HuH-7.5 (cell line): ENCODE results near the gene LIMS2.
A peak's percentile ranks its signal among the peaks of the same experiment; 100 is the strongest.

ENCODE experiments used
- DNase-seq: peaks from one replicate; pipeline ENCODE4 v3.0.0; 2011; ENCODE audit warnings: low spot score

LIMS2 gene

DNA sequence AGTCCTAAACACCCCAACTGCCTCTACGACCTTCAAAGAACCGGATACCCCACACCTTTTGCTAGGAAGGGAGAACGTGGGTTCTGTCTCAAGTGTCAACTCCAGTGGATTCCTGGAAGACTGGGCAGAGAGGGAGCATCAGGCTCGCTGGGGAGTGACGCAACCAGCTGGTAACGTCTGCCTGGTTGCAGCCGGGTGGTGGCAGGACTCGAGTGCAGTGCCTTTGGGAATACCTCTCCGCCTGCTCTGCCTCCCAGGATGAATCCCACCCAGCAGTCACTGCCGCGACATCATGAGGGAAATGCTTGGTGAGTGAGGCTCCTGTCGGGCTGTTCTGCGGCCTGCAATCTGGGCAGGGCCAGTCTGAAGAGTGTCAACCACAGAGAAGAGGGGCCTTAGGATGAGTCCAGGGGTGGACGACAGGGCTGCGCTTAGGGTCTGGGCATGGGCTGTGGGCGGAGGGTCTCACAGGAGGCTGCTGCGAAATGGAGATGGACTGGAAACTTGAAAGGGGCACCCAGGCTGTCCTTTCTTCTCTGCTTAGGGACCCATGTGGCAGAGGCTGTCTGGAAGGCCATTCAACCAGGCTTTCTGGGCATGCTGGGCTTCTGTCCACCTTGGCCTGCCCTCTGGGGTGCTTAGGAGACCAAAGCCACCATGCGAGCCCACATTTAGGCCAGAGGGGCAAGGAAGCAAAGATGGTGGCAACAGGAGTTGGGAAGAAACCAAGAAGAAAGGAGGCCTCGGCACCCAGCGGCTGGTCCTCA lies 16.5 kb downstream of the LIMS2 start:
- DNase-seq, result no peak

DNA sequence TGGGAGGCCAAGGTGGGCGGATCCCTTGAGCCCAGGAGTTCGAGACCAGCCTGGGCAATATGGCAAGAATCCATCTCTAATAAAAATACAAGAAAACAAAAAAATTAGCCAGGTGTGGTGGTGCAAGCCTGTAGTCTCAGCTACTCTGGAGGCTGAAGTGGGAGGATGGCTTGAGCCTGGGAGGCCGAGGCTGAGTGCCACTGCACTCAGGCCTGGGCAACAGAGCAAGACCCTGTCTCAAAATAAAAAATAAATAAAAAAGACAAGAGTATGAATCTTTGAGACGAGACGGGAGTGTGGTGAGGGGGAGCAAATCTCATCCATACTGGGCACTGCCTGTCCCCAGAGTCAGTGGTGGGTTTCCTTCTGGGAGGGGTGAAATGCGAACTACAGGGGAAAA lies 17.2 kb downstream of the LIMS2 start:
- DNase-seq, result no peak

DNA sequence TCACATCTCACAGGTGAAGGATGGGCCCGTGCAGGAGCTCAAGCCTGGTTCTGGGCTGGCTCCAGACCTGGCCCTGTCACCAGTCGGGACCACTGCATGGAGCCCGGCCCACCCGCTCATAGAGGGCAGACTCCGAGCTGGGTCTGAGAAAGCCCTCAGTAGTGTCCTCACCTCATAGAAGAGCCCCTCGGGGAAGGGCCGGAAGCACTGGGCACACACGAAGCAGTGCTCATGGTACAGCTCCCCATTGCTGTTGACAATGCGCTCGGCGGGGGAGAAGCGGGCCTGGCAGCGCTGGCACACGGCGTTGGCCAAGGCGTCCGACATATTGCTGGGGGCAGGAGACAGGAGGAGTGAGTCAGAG lies 18.1 kb downstream of the LIMS2 start:
- DNase-seq, result no peak

DNA sequence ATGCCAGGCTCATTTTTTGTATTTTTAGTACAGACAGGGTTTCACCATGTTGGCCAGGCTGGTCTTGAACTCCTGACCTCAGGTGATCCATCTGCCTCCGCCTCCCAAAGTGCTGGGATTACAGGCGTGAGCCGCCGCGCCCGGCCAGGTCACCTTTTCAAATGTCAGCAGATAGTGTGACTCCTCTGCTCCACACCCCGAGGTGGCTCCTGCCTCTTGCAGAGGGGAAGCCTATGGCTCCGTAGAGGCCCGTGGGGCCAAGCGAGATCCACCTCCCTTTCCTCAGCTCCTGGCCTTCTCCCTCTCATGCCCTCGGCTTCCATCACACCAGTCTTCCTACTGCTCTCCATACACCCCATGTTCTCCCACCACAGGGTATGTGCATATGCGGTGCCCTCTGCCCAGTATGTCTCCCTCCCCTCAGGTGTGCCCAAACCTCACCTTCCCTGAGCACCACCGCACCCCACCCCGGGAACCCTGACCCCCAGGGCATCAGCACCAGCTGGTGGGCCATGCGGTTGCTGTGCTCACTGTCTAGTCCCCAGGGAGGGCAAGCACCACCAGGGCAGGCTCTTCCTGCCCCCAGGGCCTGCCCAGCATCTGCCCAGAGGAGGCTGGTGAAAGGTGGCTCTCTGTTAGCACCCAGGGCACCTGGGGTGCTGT lies 18.6 kb downstream of the LIMS2 start:
- no peak for DNase-seq

DNA sequence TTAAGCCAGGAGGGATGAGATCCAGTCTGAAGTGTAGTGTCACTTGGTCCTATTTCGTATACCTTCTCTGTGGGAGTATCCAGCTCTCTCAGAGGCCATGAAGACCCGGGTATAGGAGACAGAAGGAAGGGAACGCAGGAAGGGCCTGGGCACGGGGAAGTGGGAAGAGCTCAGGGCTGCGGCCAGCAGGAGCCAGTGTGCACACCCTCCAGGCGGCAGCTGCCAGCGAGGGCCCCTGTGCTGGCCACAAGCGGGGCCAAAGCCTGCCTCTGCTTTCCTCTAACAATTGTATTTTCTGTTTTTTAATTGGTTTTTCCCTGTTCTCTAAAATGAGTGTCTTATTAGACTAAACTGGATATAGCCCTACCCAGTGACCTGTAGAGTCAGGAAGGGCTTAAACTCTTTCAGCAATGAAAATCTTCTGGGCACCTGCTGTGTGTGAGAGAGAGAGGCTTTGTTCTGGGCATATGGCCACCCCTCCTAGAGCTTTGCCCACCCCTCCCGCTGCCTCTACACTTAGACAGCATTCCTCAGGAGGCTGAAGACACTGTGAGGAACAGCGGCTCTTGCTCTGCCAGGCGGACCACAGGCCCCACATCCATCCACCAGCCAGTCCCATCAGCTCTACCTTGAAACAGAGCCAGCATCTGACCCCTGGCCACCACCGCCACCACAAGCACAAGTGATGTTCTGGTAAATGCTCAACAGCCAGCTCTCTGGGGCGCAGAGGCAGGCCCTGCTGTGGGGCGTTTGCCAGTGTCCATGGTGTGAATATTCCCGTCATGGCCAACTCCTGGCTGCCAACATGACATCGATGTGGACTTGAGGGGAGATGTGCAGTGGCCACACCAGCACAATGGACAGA lies 19.9 kb downstream of the LIMS2 start:
- no peak for DNase-seq

DNA sequence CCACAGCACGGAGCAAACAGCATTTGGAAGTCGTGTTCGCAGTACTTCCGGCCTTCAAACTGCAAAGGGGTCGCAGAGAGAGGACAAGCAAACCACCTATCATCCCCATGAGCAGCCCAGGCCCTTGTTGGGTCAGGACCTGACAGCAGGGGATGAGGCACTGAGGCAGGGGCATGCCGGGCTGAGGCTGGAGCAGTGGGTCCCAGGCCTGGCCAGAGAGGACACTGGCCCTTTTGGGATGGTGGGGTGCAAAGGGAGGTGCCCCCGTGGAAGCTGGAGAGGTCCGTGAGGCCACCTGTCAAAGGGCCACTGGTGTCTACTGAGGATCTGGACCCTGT lies 20.5 kb downstream of the LIMS2 start:
- no peak for DNase-seq

DNA sequence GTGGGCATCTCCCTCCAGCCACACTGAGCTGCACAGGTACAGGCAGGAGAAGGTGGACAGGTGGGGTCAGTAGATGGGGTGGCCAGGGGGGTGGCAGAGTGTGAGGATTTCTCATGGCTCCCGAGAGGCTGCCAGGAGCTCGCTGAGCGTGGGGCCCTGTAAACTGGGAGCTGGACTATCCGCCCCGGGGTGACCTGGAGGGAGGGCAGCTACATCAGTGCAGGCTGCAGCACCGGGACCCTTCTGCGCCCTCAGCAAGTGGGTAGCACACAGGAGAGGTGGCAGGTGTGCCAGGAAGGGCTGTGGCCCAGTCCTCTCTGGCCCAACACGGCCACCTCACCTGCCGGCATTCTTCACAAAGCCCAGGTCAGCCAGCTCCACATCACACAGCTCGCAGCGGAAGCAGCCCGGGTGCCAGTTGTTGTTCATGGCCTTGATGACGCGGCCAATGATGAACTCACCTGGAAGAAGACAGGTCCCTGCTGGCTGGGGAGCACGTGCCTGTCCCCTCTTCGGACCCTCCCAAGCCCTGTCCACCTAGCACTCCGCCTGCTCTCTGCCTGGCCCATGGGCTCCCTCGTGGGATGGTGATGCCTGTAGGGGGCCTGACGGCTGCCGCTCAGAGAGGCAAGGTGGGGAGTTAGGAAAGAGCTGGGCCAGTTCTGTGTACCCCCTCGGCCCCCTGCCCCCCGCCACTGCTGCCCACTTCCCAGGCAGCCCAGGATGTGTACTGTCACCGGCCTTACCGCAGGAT lies 21.1 kb downstream of the LIMS2 start:
- DNase-seq, result no peak

DNA sequence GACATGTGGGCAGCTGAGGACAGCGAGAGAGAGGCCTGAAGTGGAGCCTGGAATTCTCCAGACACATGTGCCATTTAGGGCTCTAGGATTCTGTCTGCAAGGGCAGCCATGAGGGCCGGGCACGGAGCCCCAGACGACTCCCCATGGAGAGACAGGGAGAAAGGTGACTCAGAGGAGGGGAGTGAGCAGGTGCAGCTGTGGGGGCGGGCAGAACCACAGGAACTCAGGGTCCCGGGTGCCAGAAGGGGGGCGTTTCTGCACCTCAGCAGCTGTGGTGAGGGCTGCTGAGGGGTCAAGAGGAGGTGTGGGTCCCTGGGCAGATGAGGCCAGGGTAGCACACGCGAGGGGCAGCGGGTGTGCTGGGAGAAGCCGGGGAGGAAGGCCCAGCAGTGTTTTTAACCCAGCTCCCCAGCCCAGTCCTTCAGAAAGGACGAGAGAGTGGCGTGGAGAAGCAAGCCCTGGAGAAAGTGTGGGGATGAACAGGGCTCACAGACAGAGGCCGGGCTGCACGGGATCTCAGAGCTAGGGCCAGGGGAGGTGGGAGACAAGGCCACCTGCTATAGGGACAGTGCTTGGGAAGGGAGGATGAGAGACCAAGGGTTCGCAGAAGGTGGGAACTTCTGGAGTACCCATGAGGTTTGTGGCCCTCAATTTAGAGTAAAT lies 21.8 kb downstream of the LIMS2 start:
- no peak for DNase-seq

DNA sequence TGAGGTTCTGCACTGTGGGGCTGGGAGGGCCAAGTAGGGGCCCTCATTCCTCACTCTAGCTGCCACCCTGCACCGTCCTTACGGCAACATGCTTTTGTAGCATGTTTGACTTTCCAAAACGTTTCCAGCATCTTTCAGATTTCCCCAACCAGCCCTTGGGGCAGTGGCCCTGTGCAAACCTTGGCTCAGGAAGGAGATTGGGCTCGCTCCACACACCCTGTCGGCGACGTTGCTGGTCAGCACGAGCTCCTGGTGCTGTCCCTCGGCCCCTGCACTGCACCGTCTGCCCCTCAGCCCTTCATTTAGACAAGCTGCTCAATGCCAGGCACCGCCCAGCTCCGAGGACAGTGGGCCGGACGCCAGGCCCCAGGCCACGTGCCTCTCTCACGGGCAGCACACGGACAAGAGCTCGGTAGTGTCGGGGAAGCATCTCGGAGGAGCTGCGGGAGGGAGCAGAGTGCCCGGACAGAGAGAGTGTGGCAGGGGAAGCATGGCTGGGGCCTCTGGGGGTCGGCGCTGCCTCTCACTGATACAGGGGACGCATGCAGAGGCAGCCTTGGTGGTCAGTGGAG lies 22.5 kb downstream of the LIMS2 start:
- no peak for DNase-seq

DNA sequence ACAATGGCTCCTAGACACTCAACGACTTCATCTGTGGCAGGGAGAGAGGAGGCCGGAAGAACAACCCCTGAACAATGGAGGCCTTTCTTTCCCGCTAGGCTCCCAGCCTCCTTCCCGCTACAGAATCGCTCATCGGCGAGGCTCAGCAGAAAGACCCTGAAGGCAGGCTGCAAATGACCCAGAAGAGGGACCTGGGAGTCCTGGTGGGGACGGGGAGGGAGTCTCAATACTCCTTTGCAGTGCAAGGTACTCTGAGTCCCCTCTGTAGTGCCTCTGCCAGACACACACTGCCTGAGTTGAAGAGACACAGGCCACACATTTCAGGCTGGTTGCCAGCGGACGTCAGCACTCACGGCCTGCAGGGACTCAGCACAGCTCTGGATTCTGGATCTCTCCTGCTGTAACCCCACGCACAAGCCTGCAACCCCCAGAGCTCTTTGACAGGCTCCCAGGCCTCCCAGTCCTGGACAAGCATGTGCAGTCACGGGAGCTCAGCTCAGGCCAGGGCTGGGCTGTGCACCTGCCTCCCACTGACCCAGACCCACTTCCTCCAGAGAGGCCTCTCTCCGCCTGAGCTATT lies 23.3 kb downstream of the LIMS2 start:
- no peak for DNase-seq

DNA sequence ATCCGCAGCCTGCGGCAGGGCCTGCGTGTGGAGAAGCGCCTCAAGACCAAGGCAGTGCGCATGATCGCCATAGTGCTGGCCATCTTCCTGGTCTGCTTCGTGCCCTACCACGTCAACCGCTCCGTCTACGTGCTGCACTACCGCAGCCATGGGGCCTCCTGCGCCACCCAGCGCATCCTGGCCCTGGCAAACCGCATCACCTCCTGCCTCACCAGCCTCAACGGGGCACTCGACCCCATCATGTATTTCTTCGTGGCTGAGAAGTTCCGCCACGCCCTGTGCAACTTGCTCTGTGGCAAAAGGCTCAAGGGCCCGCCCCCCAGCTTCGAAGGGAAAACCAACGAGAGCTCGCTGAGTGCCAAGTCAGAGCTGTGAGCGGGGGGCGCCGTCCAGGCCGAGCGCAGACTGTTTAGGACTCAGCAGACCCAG lies 23.9 kb downstream of the LIMS2 start:
- no peak for DNase-seq

DNA sequence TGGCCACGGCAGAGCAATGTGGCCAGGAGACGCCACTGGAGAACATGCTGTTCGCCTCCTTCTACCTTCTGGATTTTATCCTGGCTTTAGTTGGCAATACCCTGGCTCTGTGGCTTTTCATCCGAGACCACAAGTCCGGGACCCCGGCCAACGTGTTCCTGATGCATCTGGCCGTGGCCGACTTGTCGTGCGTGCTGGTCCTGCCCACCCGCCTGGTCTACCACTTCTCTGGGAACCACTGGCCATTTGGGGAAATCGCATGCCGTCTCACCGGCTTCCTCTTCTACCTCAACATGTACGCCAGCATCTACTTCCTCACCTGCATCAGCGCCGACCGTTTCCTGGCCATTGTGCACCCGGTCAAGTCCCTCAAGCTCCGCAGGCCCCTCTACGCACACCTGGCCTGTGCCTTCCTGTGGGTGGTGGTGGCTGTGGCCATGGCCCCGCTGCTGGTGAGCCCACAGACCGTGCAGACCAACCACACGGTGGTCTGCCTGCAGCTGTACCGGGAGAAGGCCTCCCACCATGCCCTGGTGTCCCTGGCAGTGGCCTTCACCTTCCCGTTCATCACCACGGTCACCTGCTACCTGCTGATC lies 24.4 kb downstream of the LIMS2 start:
- DNase-seq, result no peak

DNA sequence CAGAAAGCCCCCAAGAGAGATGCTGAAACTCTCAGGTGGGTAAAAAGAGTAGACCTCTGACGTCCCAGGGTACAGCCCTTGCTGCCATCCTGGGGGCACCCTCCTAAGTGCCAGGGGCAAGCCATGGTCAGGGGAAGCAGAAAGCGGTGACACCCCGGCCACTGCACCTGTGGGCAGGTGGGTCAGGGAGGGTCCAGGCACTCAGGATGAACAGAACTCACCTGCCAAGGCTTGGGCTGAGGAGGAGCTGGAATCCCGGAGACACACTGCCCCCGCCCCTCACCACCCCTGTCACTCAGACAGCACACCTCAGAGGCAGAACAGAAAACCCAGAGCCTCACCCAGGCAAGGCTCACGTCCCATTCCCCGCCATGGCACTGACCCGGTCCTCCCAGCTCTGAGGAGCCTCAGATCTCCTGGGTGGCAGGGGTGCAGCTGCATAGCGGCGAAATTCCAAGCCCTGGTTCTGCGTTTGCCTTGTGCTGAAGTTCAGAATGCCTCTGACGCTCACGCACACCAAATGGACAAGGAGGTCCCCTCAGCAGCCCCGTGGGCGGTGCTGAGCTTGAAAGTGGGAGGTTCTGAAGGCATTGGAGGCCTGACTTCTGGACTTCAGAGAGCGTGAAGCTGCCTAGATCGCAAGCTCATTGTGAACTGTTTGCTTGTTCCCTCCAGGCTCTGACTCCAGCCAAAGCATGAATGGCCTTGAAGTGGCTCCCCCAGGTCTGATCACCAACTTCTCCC lies 25.1 kb downstream of the LIMS2 start:
- DNase-seq, result no peak

DNA sequence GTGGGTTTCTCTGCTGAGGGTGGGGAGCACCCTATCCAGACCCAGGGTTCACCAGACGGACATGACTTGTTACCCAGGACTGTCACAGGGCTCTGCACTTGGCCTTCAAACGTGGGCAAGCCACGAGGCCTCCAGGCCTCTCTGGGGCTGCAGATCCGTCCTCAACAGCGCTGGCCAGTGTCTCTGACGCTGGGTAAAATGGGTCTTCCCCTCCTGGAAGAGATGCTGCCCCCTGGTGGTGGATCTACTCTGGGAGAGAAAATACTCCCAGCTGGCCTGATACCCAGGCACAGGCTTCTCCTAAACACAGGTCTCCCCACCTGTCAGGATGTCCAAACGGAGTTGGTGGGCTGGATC lies 25.7 kb downstream of the LIMS2 start:
- peak; percentile 93 for DNase-seq

DNA sequence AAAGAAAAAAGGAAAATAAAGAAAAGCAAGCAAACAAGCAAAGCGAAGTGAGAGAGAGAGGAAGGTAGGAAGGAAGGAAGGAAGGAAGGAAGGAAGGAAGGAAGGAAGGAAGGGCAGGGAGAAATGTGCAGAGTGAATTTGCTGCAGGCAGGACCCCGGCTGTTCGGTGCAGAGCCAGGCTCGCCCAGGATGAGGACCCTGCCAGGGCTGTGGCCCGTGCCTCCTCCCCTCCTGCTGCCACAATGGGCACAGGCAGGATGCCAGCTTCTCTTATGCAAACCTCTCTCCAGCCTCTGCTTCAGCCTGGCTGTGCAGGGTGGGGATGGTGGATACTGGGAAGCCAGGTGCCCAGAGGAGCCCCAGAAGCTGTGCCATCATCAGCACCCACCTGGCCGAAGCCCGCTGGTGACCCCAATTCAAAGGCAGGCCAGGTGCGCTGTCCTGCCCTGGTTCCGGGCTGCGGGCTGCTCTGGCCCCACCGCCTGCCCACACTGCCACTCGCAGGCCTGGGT lies 26.2 kb downstream of the LIMS2 start:
- DNase-seq, result no peak

DNA sequence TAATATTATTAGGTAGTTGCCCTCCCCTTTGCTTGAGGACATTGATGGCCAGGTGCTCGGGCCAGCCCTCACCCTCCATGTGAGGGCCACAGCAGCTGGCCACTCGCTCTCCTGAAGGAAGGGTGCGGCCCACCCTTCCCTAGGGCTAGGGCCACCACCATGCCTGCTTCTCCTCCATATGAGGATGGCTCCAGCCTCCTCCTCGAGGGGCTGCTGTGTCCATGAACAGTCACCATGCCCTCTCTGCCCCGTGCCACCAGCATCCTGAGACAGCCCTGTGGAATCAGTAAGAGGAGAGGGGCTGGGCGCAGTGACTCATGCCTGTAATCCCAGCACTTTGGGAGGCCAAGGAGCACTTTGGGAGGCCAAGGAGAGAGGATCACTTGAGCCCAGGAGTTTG lies 27.0 kb downstream of the LIMS2 start:
- DNase-seq, result no peak

DNA sequence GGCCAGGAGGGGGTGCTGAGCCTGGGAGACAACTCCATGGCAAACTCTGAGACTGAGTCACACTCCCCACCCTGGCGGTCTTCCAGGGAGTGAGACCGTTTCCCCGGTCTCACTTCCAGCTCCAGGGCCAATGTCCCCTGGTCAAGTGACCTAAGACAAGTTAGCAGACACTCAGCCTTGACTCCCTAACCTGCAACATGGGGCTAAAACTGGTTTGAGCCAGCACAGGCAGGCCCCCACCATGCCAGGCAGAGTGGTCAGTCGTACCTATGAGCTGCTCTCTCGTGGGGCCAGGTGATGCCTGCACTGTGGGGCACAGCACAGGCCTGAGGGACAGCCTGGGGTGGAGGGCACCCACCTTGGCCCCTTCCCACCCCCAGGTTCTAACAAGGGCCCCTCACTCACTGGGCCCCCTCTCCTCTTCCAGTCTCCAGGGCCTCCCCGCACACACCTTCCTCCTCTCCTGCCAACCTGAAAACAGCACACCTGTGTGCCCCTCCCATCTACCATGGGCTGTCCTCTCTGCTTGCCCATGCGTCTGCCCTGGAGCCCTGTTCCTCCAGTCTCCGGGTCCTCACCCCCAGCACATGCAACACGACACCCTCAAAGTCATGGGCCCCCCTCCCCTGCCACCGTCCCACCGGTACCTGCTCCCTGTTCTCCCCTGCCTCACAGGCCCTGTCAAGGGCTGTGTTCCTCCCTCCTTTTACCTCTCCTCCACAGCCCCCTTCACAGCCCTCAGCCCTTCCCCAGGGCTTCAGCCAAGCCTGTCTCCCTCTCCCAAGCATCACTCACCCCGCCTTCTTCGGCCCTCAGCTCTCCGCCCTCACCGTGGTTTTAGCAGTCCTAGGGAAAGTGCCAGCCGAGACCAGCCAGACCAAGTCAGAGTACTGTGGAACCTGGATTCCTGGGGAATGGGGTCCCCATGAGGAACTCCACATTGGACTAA lies 27.8 kb downstream of the LIMS2 start:
- DNase-seq, result no peak

DNA sequence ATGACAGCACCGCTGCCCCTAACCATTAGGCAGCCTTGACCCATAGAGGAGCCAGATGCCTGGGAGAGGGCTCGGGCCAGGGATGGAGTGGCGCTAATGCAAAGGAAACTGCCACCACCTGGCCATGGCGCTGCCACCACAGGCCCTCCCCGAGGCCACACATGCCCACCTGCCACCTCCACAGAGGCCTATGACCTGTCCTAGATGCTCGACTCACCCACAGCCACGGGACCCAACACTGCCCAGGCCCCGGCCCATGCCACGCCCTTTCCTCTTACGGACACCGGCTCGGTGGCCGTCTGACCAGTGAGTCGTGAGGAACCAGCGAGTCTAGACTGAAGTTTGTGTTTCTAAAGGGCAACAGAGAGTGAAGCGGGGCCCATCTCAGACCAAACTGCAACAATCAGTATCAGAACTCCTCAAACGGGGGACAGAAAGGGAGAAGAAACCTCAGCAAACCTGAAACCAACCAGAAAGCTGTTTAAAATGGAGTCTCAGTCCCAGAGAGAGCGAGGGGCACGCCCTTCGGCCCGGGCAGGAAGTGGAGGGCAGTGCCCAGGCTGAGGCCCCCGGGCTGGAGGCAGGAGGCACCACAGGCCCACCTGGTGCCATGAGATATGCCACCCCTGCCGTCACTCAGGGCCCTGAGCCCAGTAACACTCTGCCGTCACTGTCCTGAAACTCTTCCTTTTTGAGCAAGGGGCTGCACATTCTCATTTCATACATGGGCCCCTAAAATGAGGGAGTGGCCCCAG lies 28.7 kb downstream of the LIMS2 start:
- no peak for DNase-seq
